ENCODE measurements around the gene NMU.
A peak's percentile ranks its signal among the peaks of the same experiment; 100 is the strongest.
"Not testable (repeated sequence)": the region's sequence is repeated elsewhere in the genome, so short reads cannot be mapped to it uniquely, and the experiment has no call there.

Gene NMU

GRCh38 chr4:55553441-55554201, 82.5 kb downstream of the NMU start:
- no peak for DNase-seq

GRCh38 chr4:55551964-55552363, 84.1 kb downstream of the NMU start:
- DNase-seq, result not testable (repeated sequence)

- no peak for DNase-seq
These were observed 86.2 kb downstream of the NMU start for GRCh38 chr4:55549888-55550287.

- no peak for DNase-seq
These were observed 88.2 kb downstream of the NMU start for GRCh38 chr4:55547918-55548317.

- DNase-seq, result peak; percentile 61
These were observed 88.7 kb downstream of the NMU start for GRCh38 chr4:55547466-55547770.

- peak; percentile 73 for DNase-seq
These were observed 89.2 kb downstream of the NMU start, which contains the start of gene CLOCK for GRCh38 chr4:55546756-55547465. CLOCK (minus strand) TSS chr4:55546909; CDS start chr4:55482785, 64,124 bp downstream.

- DNase-seq, result no peak
These were observed 89.7 kb downstream of the NMU start for GRCh38 chr4:55546506-55546755.

- peak; percentile 63 for DNase-seq
These were observed 90.2 kb downstream of the NMU start for GRCh38 chr4:55545641-55546505.
